ENCODE results near the gene SOX6.

DNA sequence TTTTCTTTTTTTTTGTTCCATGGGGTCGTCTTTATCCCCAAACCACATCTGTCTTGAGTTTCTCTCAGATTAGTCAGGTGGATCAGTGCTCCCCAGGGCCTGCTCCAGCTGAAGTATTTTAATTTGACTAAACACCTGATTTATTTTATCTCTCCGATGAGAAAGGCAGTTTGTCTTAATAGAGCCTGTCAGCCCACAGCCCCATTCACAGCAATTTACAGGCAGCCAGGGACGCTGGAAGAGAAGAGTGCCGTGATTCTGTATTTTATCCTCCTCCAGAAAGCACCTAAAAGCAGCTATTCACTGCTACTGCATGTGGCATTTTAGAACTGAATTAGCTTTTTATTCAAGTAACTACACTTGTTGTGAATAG is 164.5 kb downstream of the SOX6 start:
- TF ChIP-seq, protein P1, sequence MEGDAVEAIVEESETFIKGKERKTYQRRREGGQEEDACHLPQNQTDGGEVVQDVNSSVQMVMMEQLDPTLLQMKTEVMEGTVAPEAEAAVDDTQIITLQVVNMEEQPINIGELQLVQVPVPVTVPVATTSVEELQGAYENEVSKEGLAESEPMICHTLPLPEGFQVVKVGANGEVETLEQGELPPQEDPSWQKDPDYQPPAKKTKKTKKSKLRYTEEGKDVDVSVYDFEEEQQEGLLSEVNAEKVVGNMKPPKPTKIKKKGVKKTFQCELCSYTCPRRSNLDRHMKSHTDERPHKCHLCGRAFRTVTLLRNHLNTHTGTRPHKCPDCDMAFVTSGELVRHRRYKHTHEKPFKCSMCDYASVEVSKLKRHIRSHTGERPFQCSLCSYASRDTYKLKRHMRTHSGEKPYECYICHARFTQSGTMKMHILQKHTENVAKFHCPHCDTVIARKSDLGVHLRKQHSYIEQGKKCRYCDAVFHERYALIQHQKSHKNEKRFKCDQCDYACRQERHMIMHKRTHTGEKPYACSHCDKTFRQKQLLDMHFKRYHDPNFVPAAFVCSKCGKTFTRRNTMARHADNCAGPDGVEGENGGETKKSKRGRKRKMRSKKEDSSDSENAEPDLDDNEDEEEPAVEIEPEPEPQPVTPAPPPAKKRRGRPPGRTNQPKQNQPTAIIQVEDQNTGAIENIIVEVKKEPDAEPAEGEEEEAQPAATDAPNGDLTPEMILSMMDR (optimal IDR thresholded peaks at IDR 0.05 in 1 of 3, IDR thresholded peaks at IDR 0.05 in 1 of 3, conservative IDR thresholded peaks at IDR 0.05 in 1 of 3; ENCODE audit: extremely low read depth in 1 of 3, insufficient read depth in 2 of 3, low read length in 3 of 3), result no peak
- no peak for TF ChIP-seq EZH2 (IDR thresholded peaks at IDR 0.05; ENCODE audit: low read length)

Measured in keratinocyte (primary cell).